Neutrophil (primary cell): Measurements from ENCODE around the gene CPB1.

Source experiments
- H3K27ac ChIP-seq: fragments of 200-600 bp; sonication (generic); 2 replicates; pipeline ENCODE4 v1.5.1; 2016; ENCODE audit warnings: mild to moderate bottlenecking, moderate library complexity
- H3K27me3 ChIP-seq: fragments of 200-600 bp; sonication (generic); 2 replicates; pipeline ENCODE4 v1.6.0; 2016; ENCODE audit warnings: mild to moderate bottlenecking
- H3K36me3 ChIP-seq: fragments of 200-600 bp; sonication (generic); 2 replicates; pipeline ENCODE4 v1.5.1; 2017
- H3K4me1 ChIP-seq, 2 experiments: fragments of 200-600 bp in 1 of 2; sonication (generic) in 1 of 2; 1 replicate in 1 of 2; 2 replicates in 1 of 2; pipeline versions ENCODE4 v1.5.1 to v1.6.1; 2013 to 2016; ENCODE audit warnings: low read depth in 1 of 2, low read length in 1 of 2, mild to moderate bottlenecking in 1 of 2, moderate library complexity in 1 of 2; ENCODE audit not compliant: control insufficient read depth in 1 of 2, insufficient read depth in 1 of 2
- H3K4me3 ChIP-seq, 2 experiments: fragments of 200-600 bp in 1 of 2; sonication (generic) in 1 of 2; 1 replicate in 1 of 2; 2 replicates in 1 of 2; pipeline ENCODE4 v1.5.1; 2013 to 2016; ENCODE audit warnings: low read depth in 1 of 2, low read length in 1 of 2, mild to moderate bottlenecking in 1 of 2, moderate library complexity in 1 of 2
- H3K9me3 ChIP-seq: fragments of 200-600 bp; sonication (generic); 2 replicates; pipeline ENCODE4 v1.5.1; 2016
- TF ChIP-seq, protein P1 (sequence below): fragments of 200-600 bp; sonication (generic); IDR thresholded peaks from 2 replicates; pipeline ENCODE4 v1.5.1; 2016; ENCODE audit warnings: antibody characterized with exemption

Gene CPB1

GRCh38 chr3:148873270-148873927 lies 45.8 kb downstream of the CPB1 start:
- Histone ChIP-seq H3K27me3 (no peaks in the 10 kb centered on the region), H3K4me1 (no peaks in the 10 kb centered on the region), H3K27ac (no peak overlapping the region), H3K9me3 (no peaks in the 10 kb centered on the region), H3K4me3 (no peak overlapping the region), H3K36me3 (no peaks in the 10 kb centered on the region)
- TF ChIP-seq, protein P1, sequence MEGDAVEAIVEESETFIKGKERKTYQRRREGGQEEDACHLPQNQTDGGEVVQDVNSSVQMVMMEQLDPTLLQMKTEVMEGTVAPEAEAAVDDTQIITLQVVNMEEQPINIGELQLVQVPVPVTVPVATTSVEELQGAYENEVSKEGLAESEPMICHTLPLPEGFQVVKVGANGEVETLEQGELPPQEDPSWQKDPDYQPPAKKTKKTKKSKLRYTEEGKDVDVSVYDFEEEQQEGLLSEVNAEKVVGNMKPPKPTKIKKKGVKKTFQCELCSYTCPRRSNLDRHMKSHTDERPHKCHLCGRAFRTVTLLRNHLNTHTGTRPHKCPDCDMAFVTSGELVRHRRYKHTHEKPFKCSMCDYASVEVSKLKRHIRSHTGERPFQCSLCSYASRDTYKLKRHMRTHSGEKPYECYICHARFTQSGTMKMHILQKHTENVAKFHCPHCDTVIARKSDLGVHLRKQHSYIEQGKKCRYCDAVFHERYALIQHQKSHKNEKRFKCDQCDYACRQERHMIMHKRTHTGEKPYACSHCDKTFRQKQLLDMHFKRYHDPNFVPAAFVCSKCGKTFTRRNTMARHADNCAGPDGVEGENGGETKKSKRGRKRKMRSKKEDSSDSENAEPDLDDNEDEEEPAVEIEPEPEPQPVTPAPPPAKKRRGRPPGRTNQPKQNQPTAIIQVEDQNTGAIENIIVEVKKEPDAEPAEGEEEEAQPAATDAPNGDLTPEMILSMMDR = no peak

- no peaks in the 10 kb centered on the region for H3K9me3 ChIP-seq
- H3K4me1 ChIP-seq = no peaks in the 10 kb centered on the region
- TF ChIP-seq, protein P1 = no peak
- H3K36me3 ChIP-seq = no peaks in the 10 kb centered on the region
- no peak overlapping the region for H3K27ac ChIP-seq
- no peak overlapping the region for H3K4me3 ChIP-seq
- H3K27me3 ChIP-seq = no peaks in the 10 kb centered on the region
These were observed 46.4 kb downstream of the CPB1 start for GRCh38 chr3:148873977-148874376.

- Histone ChIP-seq H3K27ac (no peak overlapping the region), H3K4me3 (no peak overlapping the region), H3K9me3 (no peaks in the 10 kb centered on the region), H3K27me3 (no peaks in the 10 kb centered on the region), H3K36me3 (no peaks in the 10 kb centered on the region), H3K4me1 (no peaks in the 10 kb centered on the region)
- TF ChIP-seq, protein P1 = no peak
These were observed 50.5 kb downstream of the CPB1 start for GRCh38 chr3:148878095-148878494.

DNA sequence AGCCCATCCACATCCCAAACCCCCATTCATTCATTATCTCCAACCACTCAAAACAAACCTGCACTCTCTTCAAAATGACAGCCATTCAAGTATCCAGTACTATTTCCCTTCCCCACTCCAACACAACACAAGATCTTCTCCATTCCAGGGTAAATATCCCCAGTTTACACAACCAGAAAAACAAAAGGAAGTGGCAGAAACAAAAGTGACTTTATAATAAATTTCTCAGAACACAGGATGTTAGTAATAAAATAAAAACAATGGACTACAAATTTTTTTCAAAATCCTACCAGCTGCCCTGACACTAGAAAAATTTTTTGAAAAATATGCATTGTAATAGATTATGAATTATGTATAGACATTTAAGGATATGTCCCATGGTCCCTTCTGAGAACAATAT lies 51.6 kb downstream of the CPB1 start:
- H3K9me3 ChIP-seq = no peaks in the 10 kb centered on the region
- H3K27me3 ChIP-seq = no peaks in the 10 kb centered on the region
- H3K27ac ChIP-seq = no peak overlapping the region
- H3K4me1 ChIP-seq = no peaks in the 10 kb centered on the region
- no peaks in the 10 kb centered on the region for H3K36me3 ChIP-seq
- TF ChIP-seq, protein P1 = no peak
- no peak overlapping the region for H3K4me3 ChIP-seq

- no peaks in the 10 kb centered on the region for H3K27me3 ChIP-seq
- no peak overlapping the region for H3K27ac ChIP-seq
- no peaks in the 10 kb centered on the region for H3K4me1 ChIP-seq
- TF ChIP-seq, protein P1 = no peak
- H3K4me3 ChIP-seq = no peak overlapping the region
- no peaks in the 10 kb centered on the region for H3K36me3 ChIP-seq
- H3K9me3 ChIP-seq = no peaks in the 10 kb centered on the region
These were observed 53.1 kb downstream of the CPB1 start for GRCh38 chr3:148880681-148881080.

GRCh38 chr3:148881286-148881685 lies 53.7 kb downstream of the CPB1 start:
- TF ChIP-seq, protein P1 = no peak
- no peak overlapping the region for H3K27ac ChIP-seq
- H3K9me3 ChIP-seq = no peaks in the 10 kb centered on the region
- no peaks in the 10 kb centered on the region for H3K36me3 ChIP-seq
- H3K27me3 ChIP-seq = no peaks in the 10 kb centered on the region
- no peak overlapping the region for H3K4me3 ChIP-seq
- no peaks in the 10 kb centered on the region for H3K4me1 ChIP-seq
